Thyroid gland (tissue), 4 donors: ENCODE measurements around the gene MICAL3. TPM values are rescaled to one million over a fixed set of nuclear protein-coding genes. Genes with fewer than 3 reads are reported as not detected.

Experiments used
- DNase-seq, 2 donors: peaks; one replicate each; pipeline ENCODE4 v3.0.0-alpha.2; 2019
- H3K27ac ChIP-seq, 3 donors: fragments of 200-600 bp; sonication (generic); 1 replicate in 2 of 3; 2 replicates in 1 of 3; pipeline ENCODE4 v1.5.1; 2016 to 2019; ENCODE audit warnings: mild to moderate bottlenecking in 1 of 3, moderate library complexity in 1 of 3
- H3K27me3 ChIP-seq: fragments of 200-600 bp; sonication (generic); one replicate; pipeline ENCODE4 v1.5.1; 2019
- H3K36me3 ChIP-seq, 2 donors: fragments of 200-600 bp; sonication (generic); one replicate each; pipeline ENCODE4 v1.5.1; 2016 to 2019
- H3K4me1 ChIP-seq, 2 donors: fragments of 200-600 bp; sonication (generic); one replicate each; pipeline ENCODE4 v1.5.1; 2017 to 2019
- H3K4me3 ChIP-seq, 3 donors: fragments of 200-600 bp; sonication (generic); replicated peaks in 1 of 3; 1 replicate in 2 of 3; 2 replicates in 1 of 3; pipeline ENCODE4 v1.5.1; 2016; ENCODE audit warnings: mild to moderate bottlenecking in 1 of 3
- H3K9me3 ChIP-seq: fragments of 200-600 bp; sonication (generic); one replicate; pipeline ENCODE4 v1.5.1; 2017
- CTCF ChIP-seq, 6 experiments: fragments of 200-600 bp in 3 of 6; fragments of 450-650 bp in 3 of 6; sonication (generic) in 3 of 6; IDR thresholded peaks; one replicate each; pipeline ENCODE4 v1.5.1; 2016 to 2019; ENCODE audit warnings: antibody characterized with exemption in 6 of 6, mild to moderate bottlenecking in 2 of 6, inconsistent platforms in 1 of 6, moderate library complexity in 1 of 6
- POLR2A ChIP-seq, 2 donors: fragments of 450-650 bp; IDR thresholded peaks; one replicate each; pipeline ENCODE4 v1.6.1; 2017; ENCODE audit warnings: antibody characterized with exemption in 2 of 2, mild to moderate bottlenecking in 2 of 2, moderate library complexity in 1 of 2
- WGBS, 2 donors: methylation state at CpG; one replicate each; pipeline ENCODE4 v1.1.5; 2017; 5-methylcytosine and 5-hydroxymethylcytosine counted together
- intact Hi-C: fragments of 100-400 bp; cut with DNase I; formaldehyde crosslinking; loops from one replicate; pipeline ENCODE4 v1.15.1; 2023
- total RNA-seq, 4 donors: library from RNA; depleted of rRNA; stranded (reverse); fragments of >200 nt; gene quantifications; one replicate each; pipeline ENCODE4 v1.2.3, GENCODE V29; 2016

Gene MICAL3
- total RNA-seq, 4 donors from 2014 or later: 31.8 to 53.8 (median 43.6) TPM

DNA sequence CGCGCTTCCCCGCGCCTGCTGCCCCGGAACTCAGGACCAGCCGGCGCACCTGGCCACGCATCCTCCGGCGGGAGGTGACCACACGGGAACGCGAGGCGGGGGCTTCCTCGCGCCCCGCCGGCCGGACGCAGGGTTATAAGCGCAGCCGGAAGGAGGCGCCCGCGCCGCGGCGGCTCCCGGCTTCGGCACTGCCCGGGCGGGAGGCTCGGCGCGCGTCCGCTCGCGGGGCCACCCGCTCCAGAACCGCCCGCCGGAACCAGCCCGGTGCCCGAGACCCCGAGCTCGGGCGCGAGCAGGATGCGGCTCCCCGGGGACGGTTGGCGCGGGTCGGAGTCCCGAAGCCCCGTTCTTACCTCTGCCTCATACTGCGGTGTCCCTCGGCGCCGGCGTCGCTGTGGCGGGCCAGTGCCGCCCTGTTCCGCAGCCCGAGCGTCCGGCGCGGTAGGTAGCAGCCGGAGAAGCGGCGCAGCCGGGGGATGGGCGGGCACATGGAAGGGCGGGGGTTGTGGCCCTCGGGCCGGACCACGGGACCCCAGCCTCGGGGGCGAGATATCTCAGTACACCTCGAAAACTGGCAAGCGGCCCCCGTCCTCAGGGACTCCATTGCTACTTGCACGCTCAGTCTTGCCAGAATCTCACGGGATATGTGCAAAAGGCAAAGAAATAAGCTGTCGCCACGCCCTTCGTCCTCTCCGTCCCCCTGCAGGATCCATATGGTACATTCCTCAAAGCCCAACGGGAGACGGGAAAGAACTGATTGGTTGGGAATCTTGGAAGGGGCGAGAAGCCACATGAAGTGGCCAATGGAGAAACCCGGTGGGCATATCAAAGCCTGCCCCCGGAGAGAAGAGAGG is 23.1 kb downstream of the MICAL3 start:
- intact Hi-C loops: loop anchor here (5.0 kb wide), 1 partner anchor 76 kb away; the partner anchor contains the start of gene PEX26
- peak in 4 of 6 experiments; percentile 12 to 57 (median 43) for TF ChIP-seq CTCF (IDR thresholded peaks at IDR 0.05)
- TF ChIP-seq POLR2A (IDR thresholded peaks at IDR 0.05): peak; percentile 68 to 94
- Histone ChIP-seq H3K4me3 (peak overlapping the region; percentile 31 to 61 (median 51)), H3K27me3 (no peaks in the 10 kb centered on the region), H3K27ac (peak overlapping the region; percentile 87 to 93 (median 89)), H3K4me1 (peaks cover 9 to 22% of the 10 kb centered on the region in 2 donors), H3K9me3 (no peaks in the 10 kb centered on the region), H3K36me3 (no peaks in the 10 kb centered on the region)
- WGBS, 2 donors: 1% methylated on average over 19 to 36 of the region's 96 CpGs
- DNase-seq: peak; percentile 88 to 90

DNA sequence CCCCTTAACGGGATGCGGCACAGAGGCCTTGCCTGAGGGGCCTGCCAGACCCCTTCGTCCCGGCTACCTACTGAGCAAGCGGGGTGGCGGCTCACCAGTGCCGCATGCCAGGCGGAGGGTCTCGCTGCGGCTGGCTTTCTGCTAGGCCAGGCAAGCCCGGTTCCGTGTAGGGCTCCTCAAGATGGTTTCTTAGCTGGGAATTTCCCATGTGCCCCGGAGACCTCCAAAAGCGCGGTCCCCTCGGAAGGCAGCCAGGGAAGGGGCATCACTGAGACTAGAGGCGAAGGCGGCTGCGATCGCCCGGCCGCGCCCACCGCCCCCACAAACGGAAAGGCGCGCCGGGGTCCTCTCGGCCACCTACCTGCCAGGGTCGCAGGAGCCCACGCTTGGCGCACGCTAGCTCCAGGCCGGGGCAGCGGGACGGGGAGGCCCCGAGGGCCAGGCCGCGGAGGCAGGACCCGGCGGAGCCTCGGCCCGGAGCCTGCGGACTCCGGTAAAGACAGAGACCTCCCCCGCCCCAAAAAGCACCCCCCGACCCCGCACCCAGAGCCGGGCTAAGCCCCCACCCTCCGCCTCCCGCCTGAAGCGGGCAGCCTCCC is 23.8 kb downstream of the MICAL3 start:
- H3K4me1 ChIP-seq: peaks cover 8 to 19% of the 10 kb centered on the region in 2 donors
- no peaks in the 10 kb centered on the region for H3K9me3 ChIP-seq
- intact Hi-C loops: loop anchor here (5.0 kb wide), 1 partner anchor 77 kb away; the partner anchor contains the start of gene PEX26
- peak overlapping the region; percentile 87 to 93 (median 89) for H3K27ac ChIP-seq
- TF ChIP-seq POLR2A (IDR thresholded peaks at IDR 0.05) (no peak), CTCF (IDR thresholded peaks at IDR 0.05) (no peak)
- no peaks in the 10 kb centered on the region for H3K36me3 ChIP-seq
- H3K27me3 ChIP-seq: no peaks in the 10 kb centered on the region
- peak overlapping the region; percentile 31 to 61 (median 51) for H3K4me3 ChIP-seq
- peak; percentile 34 to 36 for DNase-seq
- 3 to 17% methylated on average over 5 to 13 of the region's 52 CpGs for WGBS, 2 donors

DNA sequence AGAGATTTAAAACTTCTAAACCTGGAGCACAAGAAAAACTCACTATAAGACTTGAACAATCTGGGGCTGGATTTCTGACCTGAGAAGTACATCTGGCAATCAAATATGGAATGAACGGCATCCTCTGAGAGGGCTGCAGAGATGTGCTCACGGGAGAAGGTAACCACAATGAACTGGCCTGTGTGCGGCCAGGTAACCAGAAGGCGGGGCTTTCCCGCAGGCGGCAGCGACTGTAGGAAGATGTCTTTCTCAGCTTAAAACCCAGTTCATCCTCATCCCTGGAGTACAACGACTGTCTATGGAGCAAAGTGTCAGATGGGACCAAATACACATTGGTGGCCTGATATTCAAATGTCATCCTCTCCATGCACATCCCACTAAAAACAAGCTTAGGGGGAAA is 24.5 kb downstream of the MICAL3 start:
- TF ChIP-seq POLR2A (IDR thresholded peaks at IDR 0.05) (no peak), CTCF (IDR thresholded peaks at IDR 0.05) (no peak)
- Histone ChIP-seq H3K4me1 (peaks cover 8 to 12% of the 10 kb centered on the region in 2 donors), H3K36me3 (no peaks in the 10 kb centered on the region), H3K27me3 (no peaks in the 10 kb centered on the region), H3K27ac (no peak overlapping the region), H3K9me3 (no peaks in the 10 kb centered on the region), H3K4me3 (peak overlapping the region; percentile 31 to 61 (median 51))
- intact Hi-C loops: loop anchor here (5.0 kb wide), 2 partner anchors 77 to 88 kb away; partner anchors contain the start of gene PEX26
- WGBS, 2 donors: 59 to 62% methylated on average over 8 of the region's 8 CpGs
- peak in 1 of 2 donors; percentile 37 for DNase-seq

DNA sequence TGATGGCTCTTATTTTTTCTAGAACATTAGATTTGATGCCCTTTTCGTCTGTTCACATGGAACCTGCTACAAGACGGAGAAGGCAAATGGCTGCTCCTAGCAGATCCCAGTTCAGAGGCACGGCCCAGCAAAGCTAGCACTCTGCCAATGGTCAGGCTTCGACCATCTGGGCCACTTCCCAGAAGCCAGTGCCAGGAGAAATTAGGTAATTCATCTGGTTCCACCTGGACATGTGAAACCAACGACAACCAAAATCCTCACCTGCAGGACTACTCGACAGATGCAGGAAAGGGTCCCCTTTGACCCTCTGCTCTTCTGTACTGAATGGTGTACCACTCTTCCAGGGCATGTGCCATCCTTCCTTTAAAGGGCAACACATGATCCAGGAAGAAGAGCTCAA is 25.4 kb downstream of the MICAL3 start:
- no peaks in the 10 kb centered on the region for H3K36me3 ChIP-seq

More for the DNA sequence above, 25.4 kb downstream of the MICAL3 start:
- no peak for DNase-seq
- Histone ChIP-seq H3K4me1 (peaks cover 11 to 18% of the 10 kb centered on the region in 2 donors), H3K27ac (no peak overlapping the region), H3K9me3 (no peaks in the 10 kb centered on the region), H3K4me3 (no peak overlapping the region), H3K27me3 (no peaks in the 10 kb centered on the region)
- 87 to 94% methylated on average over 6 of the region's 6 CpGs for whole genome bisulfite sequencing, 2 donors
- TF ChIP-seq CTCF (IDR thresholded peaks at IDR 0.05) (no peak), POLR2A (IDR thresholded peaks at IDR 0.05) (no peak)
- intact Hi-C loops: loop anchor here (5.0 kb wide), 1 partner anchor 87 kb away; no protein-coding TSS in a partner anchor
